B cell (primary cell): ENCODE measurements around the gene DYNC1I1. TPM values are rescaled to one million over a fixed set of nuclear protein-coding genes. Genes with fewer than 3 reads are reported as not detected.

Experiments used
- ATAC-seq: fragments of 200-7000 bp; cut with Tn5 transposase; one replicate; pipeline ENCODE4 v1.10.0; 2021; ENCODE audit warnings: low read depth, mild to moderate bottlenecking, moderate number of reproducible peaks, moderate library complexity
- CTCF ChIA-PET: fragments of 350-600 bp; sonication (Branson Sonifier 250); formaldehyde crosslinking; loops from one replicate; lab custom pipeline; 2021; ENCODE audit warnings: antibody characterized with exemption, inconsistent platforms; lab: Charles Lee
- POLR2A ChIA-PET: fragments of 350-600 bp; sonication (Branson Sonifier 250); formaldehyde crosslinking; loops from one replicate; lab custom pipeline; 2021; ENCODE audit warnings: antibody characterized with exemption; lab: Charles Lee
- DNase-seq: peaks from one replicate; pipeline ENCODE4 v3.0.0; 2013
- H2AFZ ChIP-seq: 2 replicates; pipeline ENCODE4 v1.6.1; 2012; ENCODE audit warnings: mild to moderate bottlenecking, low read depth, low read length; ENCODE audit not compliant: insufficient read depth, poor library complexity, severe bottlenecking
- H3K27ac ChIP-seq, 2 donors: 1 replicate in 1 of 2; 2 replicates in 1 of 2; pipeline ENCODE4 v1.5.1; 2012 to 2013; ENCODE audit warnings: low read length in 2 of 2, mild to moderate bottlenecking in 2 of 2, moderate library complexity in 1 of 2
- H3K27me3 ChIP-seq, 4 experiments: fragments of 200-600 bp in 1 of 4; sonication (generic) in 1 of 4; replicated peaks in 1 of 4; 1 replicate in 2 of 4; 2 replicates in 2 of 4; pipeline versions ENCODE4 v1.6.1 to v1.7.0; 2013 to 2016; ENCODE audit warnings: low read length in 3 of 4, mild to moderate bottlenecking in 2 of 4, mixed read lengths in 1 of 4, moderate library complexity in 1 of 4; ENCODE audit not compliant: insufficient read depth in 4 of 4, control insufficient read depth in 3 of 4; ENCODE audit errors: control extremely low read depth in 1 of 4
- H3K36me3 ChIP-seq, 2 experiments: replicated peaks in 1 of 2; 1 replicate in 1 of 2; 2 replicates in 1 of 2; pipeline versions ENCODE4 v1.6.1 to v1.7.1; 2013; ENCODE audit warnings: low read length in 1 of 2; ENCODE audit not compliant: insufficient read depth in 2 of 2, control insufficient read depth in 1 of 2; ENCODE audit errors: control extremely low read depth in 1 of 2, extremely low read depth in 1 of 2
- H3K4me1 ChIP-seq, 2 donors: fragments of 200-600 bp in 1 of 2; sonication (generic) in 1 of 2; 1 replicate in 1 of 2; 2 replicates in 1 of 2; pipeline versions ENCODE4 v1.5.1 to v1.6.1; 2013 to 2017; ENCODE audit warnings: low read length in 2 of 2; ENCODE audit not compliant: control insufficient read depth in 2 of 2, insufficient read depth in 2 of 2
- H3K4me2 ChIP-seq: replicated peaks from 2 replicates; pipeline ENCODE3; 2012; ENCODE audit warnings: mild to moderate bottlenecking, low read depth, low read length; ENCODE audit not compliant: poor library complexity, severe bottlenecking
- H3K4me3 ChIP-seq, 5 experiments: fragments of 200-600 bp in 1 of 5; sonication (generic) in 1 of 5; 1 replicate in 3 of 5; 2 replicates in 2 of 5; pipeline versions ENCODE4 v1.5.1 to v1.7.0; 2011 to 2016; ENCODE audit warnings: low read length in 4 of 5, mild to moderate bottlenecking in 4 of 5, low read depth in 2 of 5, control low read depth in 1 of 5, moderate library complexity in 1 of 5; ENCODE audit not compliant: insufficient read depth in 1 of 5; ENCODE audit errors: control extremely low read depth in 1 of 5, extremely low read depth in 1 of 5
- H3K79me2 ChIP-seq: fragments of 200-600 bp; sonication (generic); one replicate; pipeline ENCODE4 v1.6.0; 2016; ENCODE audit warnings: low read length; ENCODE audit not compliant: control insufficient read depth, insufficient read depth
- H3K9ac ChIP-seq: fragments of 200-600 bp; sonication (generic); 2 replicates; pipeline ENCODE4 v1.6.1; 2017; ENCODE audit warnings: mild to moderate bottlenecking, low read length, moderate library complexity
- H3K9me3 ChIP-seq, 3 donors: one replicate each; pipeline versions ENCODE4 v1.6.1 to v1.7.1; 2013; ENCODE audit warnings: low read length in 2 of 3; ENCODE audit not compliant: control insufficient read depth in 2 of 3, insufficient read depth in 1 of 3; ENCODE audit errors: control extremely low read depth in 1 of 3
- H4K20me1 ChIP-seq: 2 replicates; pipeline ENCODE4 v1.6.0; 2012; ENCODE audit warnings: mild to moderate bottlenecking, low read length; ENCODE audit not compliant: insufficient read depth, control insufficient read depth, poor library complexity, severe bottlenecking
- H3K27ac Mint-ChIP-seq: one replicate; pipeline ENCODE4 v1.8.0; 2021; ENCODE audit warnings: mixed read lengths
- H3K27me3 Mint-ChIP-seq: one replicate; pipeline ENCODE4 v1.8.0; 2021; ENCODE audit warnings: mixed read lengths
- H3K4me1 Mint-ChIP-seq: one replicate; pipeline ENCODE4 v1.8.0; 2021; ENCODE audit warnings: mixed read lengths
- H3K4me3 Mint-ChIP-seq: one replicate; pipeline ENCODE4 v1.8.0; 2021; ENCODE audit warnings: mixed read lengths
- H3K9me3 Mint-ChIP-seq: one replicate; pipeline ENCODE4 v1.8.0; 2022; ENCODE audit warnings: mixed read lengths; ENCODE audit not compliant: insufficient read depth
- EZH2 ChIP-seq: IDR thresholded peaks from 2 replicates; pipeline ENCODE4 v1.6.1; 2012; ENCODE audit warnings: borderline replicate concordance, low read depth, mild to moderate bottlenecking, moderate library complexity, low read length; ENCODE audit not compliant: insufficient read depth, poor library complexity, severe bottlenecking
- WGBS: methylation state at CpG from one replicate; pipeline ENCODE4 v1.1.5; 2013; ENCODE audit warnings: missing lambda C conversion rate; ENCODE audit not compliant: insufficient coverage; 5-methylcytosine and 5-hydroxymethylcytosine counted together
- intact Hi-C: fragments of 100-400 bp; cut with micrococcal nuclease; formaldehyde crosslinking; loops from one replicate; pipeline ENCODE4 v1.10.0; 2022
- polyA plus RNA-seq: library from polyadenylated mRNA; depleted of rRNA; stranded (reverse); fragments of >200 nt; gene quantifications from 2 replicates; pipeline ENCODE4 v1.2.3, GENCODE V29; 2012
- total RNA-seq, 2 donors: library from RNA; stranded (reverse); fragments of 120-200 nt in 1 of 2; gene quantifications; 1 replicate in 1 of 2; 2 replicates in 1 of 2; pipeline versions ENCODE4 v1.2.3 to v1.2.4, GENCODE V29; 2013 to 2022
- TF ChIP-seq, protein P1 (sequence below): fragments of 200-600 bp; IDR thresholded peaks from one replicate; pipeline ENCODE4 v1.8.0; 2022; ENCODE audit warnings: antibody characterized with exemption, mild to moderate bottlenecking

DYNC1I1 gene
- total and polyA plus RNA-seq, 2 donors (not counting 1 experiment from before 2014, with no cell fraction given) = not detected

GRCh38 chr7:95977994-95978393, 205.6 kb downstream of the DYNC1I1 start:
- Histone ChIP-seq H3K36me3 (no peaks in the 10 kb centered on the region), H3K4me2 (no peak overlapping the region), H3K27me3 (no peaks in the 10 kb centered on the region), H3K4me1 (no peaks in the 10 kb centered on the region), H2AFZ (no peak overlapping the region), H3K27ac (no peak overlapping the region), H3K4me3 (no peak overlapping the region), H3K9me3 (no peaks in the 10 kb centered on the region), H4K20me1 (no peaks in the 10 kb centered on the region), H3K79me2 (no peaks in the 10 kb centered on the region), H3K9ac (no peak overlapping the region)
- DNase-seq (no peak), ATAC-seq (no peak)
- intact Hi-C loops = no loop called here
- ChIA-PET POLR2A (no interaction called here), CTCF (no interaction called here)
- Mint-ChIP-seq H3K27me3 (no peaks in the 10 kb centered on the region), H3K4me1 (no peaks in the 10 kb centered on the region), H3K27ac (no peak overlapping the region), H3K4me3 (no peak overlapping the region), H3K9me3 (no peaks in the 10 kb centered on the region)
- no peak for TF ChIP-seq EZH2
- TF ChIP-seq, protein P1, sequence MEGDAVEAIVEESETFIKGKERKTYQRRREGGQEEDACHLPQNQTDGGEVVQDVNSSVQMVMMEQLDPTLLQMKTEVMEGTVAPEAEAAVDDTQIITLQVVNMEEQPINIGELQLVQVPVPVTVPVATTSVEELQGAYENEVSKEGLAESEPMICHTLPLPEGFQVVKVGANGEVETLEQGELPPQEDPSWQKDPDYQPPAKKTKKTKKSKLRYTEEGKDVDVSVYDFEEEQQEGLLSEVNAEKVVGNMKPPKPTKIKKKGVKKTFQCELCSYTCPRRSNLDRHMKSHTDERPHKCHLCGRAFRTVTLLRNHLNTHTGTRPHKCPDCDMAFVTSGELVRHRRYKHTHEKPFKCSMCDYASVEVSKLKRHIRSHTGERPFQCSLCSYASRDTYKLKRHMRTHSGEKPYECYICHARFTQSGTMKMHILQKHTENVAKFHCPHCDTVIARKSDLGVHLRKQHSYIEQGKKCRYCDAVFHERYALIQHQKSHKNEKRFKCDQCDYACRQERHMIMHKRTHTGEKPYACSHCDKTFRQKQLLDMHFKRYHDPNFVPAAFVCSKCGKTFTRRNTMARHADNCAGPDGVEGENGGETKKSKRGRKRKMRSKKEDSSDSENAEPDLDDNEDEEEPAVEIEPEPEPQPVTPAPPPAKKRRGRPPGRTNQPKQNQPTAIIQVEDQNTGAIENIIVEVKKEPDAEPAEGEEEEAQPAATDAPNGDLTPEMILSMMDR = no peak
- no CpG with 5 or more reads among the region's 1 CpG for WGBS

DNA sequence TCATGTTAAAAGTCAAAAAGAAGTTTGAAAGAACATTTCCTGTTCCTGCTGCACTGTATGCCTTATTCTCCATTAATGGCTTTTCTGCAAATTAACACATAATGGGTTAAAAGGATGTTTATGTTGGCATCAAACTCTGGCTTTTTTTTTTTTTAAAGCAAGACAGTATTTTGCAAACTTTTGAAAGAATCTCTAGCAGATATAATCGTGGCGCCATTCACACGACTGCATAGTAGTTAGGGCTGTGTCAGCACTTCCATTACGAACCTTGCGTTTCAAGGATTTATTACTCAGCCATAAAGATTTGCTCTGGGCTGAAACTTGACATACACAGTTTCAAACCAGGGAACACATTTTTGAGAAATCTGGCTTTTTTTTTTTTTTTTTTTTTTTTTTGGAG, 207.8 kb downstream of the DYNC1I1 start:
- ATAC-seq (no peak), DNase-seq (no peak)
- intact Hi-C loops = no loop called here
- no peak overlapping the region for H3K27ac ChIP-seq
- no peak overlapping the region for H2AFZ ChIP-seq
- no peaks in the 10 kb centered on the region for H3K4me1 Mint-ChIP-seq
- no peaks in the 10 kb centered on the region for H3K4me1 ChIP-seq
- no peaks in the 10 kb centered on the region for H3K9me3 Mint-ChIP-seq
- H3K9ac ChIP-seq = no peak overlapping the region
- 90% methylated on average over 2 of the region's 5 CpGs for WGBS
- H3K27me3 ChIP-seq = no peaks in the 10 kb centered on the region
- H4K20me1 ChIP-seq = no peaks in the 10 kb centered on the region
- POLR2A ChIA-PET = no interaction called here
- H3K27ac Mint-ChIP-seq = no peak overlapping the region
- H3K27me3 Mint-ChIP-seq = no peaks in the 10 kb centered on the region
- no peaks in the 10 kb centered on the region for H3K79me2 ChIP-seq
- CTCF ChIA-PET = no interaction called here
- H3K4me3 Mint-ChIP-seq = no peak overlapping the region
- TF ChIP-seq, protein P1 = no peak
- no peak for TF ChIP-seq EZH2
- no peak overlapping the region for H3K4me3 ChIP-seq
- H3K9me3 ChIP-seq = no peaks in the 10 kb centered on the region
- H3K36me3 ChIP-seq = no peaks in the 10 kb centered on the region
- H3K4me2 ChIP-seq = no peak overlapping the region
